ENCODE measurements around the gene TERB1.

- TF ChIP-seq CTCF (IDR thresholded peaks at IDR 0.05 in 2 of 3, conservative IDR thresholded peaks at IDR 0.05 in 1 of 3; ENCODE audit: borderline replicate concordance in 1 of 3, insufficient read depth in 1 of 3, low read depth in 2 of 3, low read length in 2 of 3) (no peak), CEBPB (IDR thresholded peaks at IDR 0.05; ENCODE audit: low read depth) (no peak), POLR2AphosphoS5 (IDR thresholded peaks at IDR 0.05; ENCODE audit: low read depth, low read length) (no peak), ATF3 (IDR thresholded peaks at IDR 0.05) (no peak), EZH2 (IDR thresholded peaks at IDR 0.05) (no peak)
These were observed 89.8 kb downstream of the TERB1 start for GRCh38 chr16:66711581-66711980.
